H1 (cell line): Measurements from ENCODE around the gene APBA2. TPM values are rescaled to one million over a fixed set of nuclear protein-coding genes. Genes with fewer than 3 reads are reported as not detected.

ENCODE experiments used
- CTCF ChIA-PET: fragments of 300-600 bp; sonication (Branson Sonifier 250); formaldehyde crosslinking; loops from one replicate; lab custom pipeline; 2021; ENCODE audit not compliant: partially characterized antibody; lab: Charles Lee
- POLR2A ChIA-PET: fragments of 300-600 bp; sonication (Branson Sonifier 250); formaldehyde crosslinking; loops from one replicate; lab custom pipeline; 2021; ENCODE audit warnings: inconsistent platforms; ENCODE audit not compliant: partially characterized antibody; lab: Charles Lee
- DNase-seq, 2 experiments: peaks; one replicate each; pipeline versions ENCODE4 v3.0.0 to v3.0.0-alpha.2; 2010 to 2022; ENCODE audit warnings: low spot score in 2 of 2, low read depth in 1 of 2, mixed read lengths in 1 of 2
- FAIRE-seq: peaks from 2 replicates; lab custom pipeline; 2011; peaks lifted over from hg19 to GRCh38; lab: Jason Lieb, UNC
- H2AFZ ChIP-seq: 2 replicates; pipeline ENCODE4 v1.8.1; 2012; ENCODE audit warnings: low read length, inconsistent platforms
- H2AK5ac ChIP-seq: 2 replicates; pipeline ENCODE4 v1.6.1; 2013; ENCODE audit warnings: low read depth, low read length
- H2BK120ac ChIP-seq: replicated peaks from 2 replicates; pipeline ENCODE3; 2013; ENCODE audit warnings: low read depth, low read length, inconsistent platforms
- H2BK12ac ChIP-seq: 2 replicates; pipeline ENCODE4 v1.6.1; 2013; ENCODE audit warnings: low read depth, low read length
- H2BK15ac ChIP-seq: 2 replicates; pipeline ENCODE4 v1.6.1; 2013; ENCODE audit warnings: low read length
- H2BK20ac ChIP-seq: 2 replicates; pipeline ENCODE4 v1.6.1; 2013; ENCODE audit warnings: low read length
- H2BK5ac ChIP-seq: 2 replicates; pipeline ENCODE4 v1.6.1; 2013; ENCODE audit warnings: low read depth, low read length
- H3K14ac ChIP-seq: 2 replicates; pipeline ENCODE4 v1.6.1; 2013; ENCODE audit warnings: inconsistent platforms; ENCODE audit not compliant: insufficient read length
- H3K18ac ChIP-seq: 2 replicates; pipeline ENCODE4 v1.6.1; 2013; ENCODE audit warnings: low read length; ENCODE audit errors: extremely low read depth
- H3K23ac ChIP-seq: 2 replicates; pipeline ENCODE4 v1.6.1; 2013; ENCODE audit warnings: inconsistent platforms; ENCODE audit not compliant: insufficient read length
- H3K23me2 ChIP-seq: 2 replicates; pipeline ENCODE4 v1.6.1; 2013; ENCODE audit warnings: low read depth, low read length
- H3K27ac ChIP-seq: 2 replicates; pipeline ENCODE4 v1.6.1; 2011; ENCODE audit warnings: low read depth, low read length, inconsistent platforms
- H3K27me3 ChIP-seq, 4 experiments: replicated peaks in 1 of 4; 1 replicate in 1 of 4; 2 replicates in 3 of 4; pipeline versions ENCODE4 v1.6.1 to v1.8.1; 2011 to 2013; ENCODE audit warnings: low read length in 3 of 4, mild to moderate bottlenecking in 3 of 4, inconsistent platforms in 2 of 4, mixed read lengths in 2 of 4, moderate library complexity in 1 of 4; ENCODE audit not compliant: control insufficient read depth in 3 of 4, insufficient read depth in 3 of 4; ENCODE audit errors: extremely low read depth in 1 of 4
- H3K36me3 ChIP-seq, 4 experiments: 2 replicates each; pipeline versions ENCODE4 v1.6.1 to v1.8.1; 2011 to 2013; ENCODE audit warnings: mild to moderate bottlenecking in 4 of 4, low read length in 3 of 4, moderate library complexity in 2 of 4, control low read depth in 1 of 4, inconsistent platforms in 1 of 4; ENCODE audit not compliant: insufficient read depth in 4 of 4, control insufficient read depth in 2 of 4
- H3K4ac ChIP-seq: replicated peaks from 2 replicates; pipeline ENCODE3; 2013; ENCODE audit warnings: low read length, low read depth, mixed read lengths, inconsistent platforms; ENCODE audit not compliant: insufficient read length
- H3K4me1 ChIP-seq, 4 experiments: replicated peaks in 1 of 4; 1 replicate in 1 of 4; 2 replicates in 3 of 4; pipeline versions ENCODE4 v1.6.1 to v1.8.1; 2011 to 2013; ENCODE audit warnings: low read length in 3 of 4, inconsistent platforms in 2 of 4, mixed read lengths in 1 of 4; ENCODE audit not compliant: insufficient read depth in 4 of 4, control insufficient read depth in 3 of 4
- H3K4me2 ChIP-seq, 2 experiments: 2 replicates each; pipeline versions ENCODE4 v1.6.1 to v1.8.1; 2011 to 2013; ENCODE audit warnings: low read depth in 2 of 2, low read length in 2 of 2, control low read depth in 1 of 2, inconsistent platforms in 1 of 2, mild to moderate bottlenecking in 1 of 2; ENCODE audit not compliant: insufficient read depth in 1 of 2
- H3K4me3 ChIP-seq, 4 experiments: fragments of 200-600, 300-600 bp in 1 of 4; sonication (generic), shearing (Covaris generic), sonication (Bioruptor Twin) in 1 of 4; 2 replicates each; pipeline versions ENCODE4 v1.5.1 to v1.8.1; 2011 to 2016; ENCODE audit warnings: low read length in 4 of 4, low read depth in 3 of 4, control low read depth in 2 of 4, inconsistent platforms in 2 of 4, mild to moderate bottlenecking in 2 of 4, mixed read lengths in 1 of 4, moderate library complexity in 1 of 4; ENCODE audit not compliant: insufficient read depth in 2 of 4; ENCODE audit errors: extremely low read depth in 1 of 4
- H3K56ac ChIP-seq: replicated peaks from 2 replicates; pipeline ENCODE3; 2013; ENCODE audit warnings: low read depth, mild to moderate bottlenecking, mixed read lengths, low read length, inconsistent platforms; ENCODE audit not compliant: insufficient read length
- H3K79me1 ChIP-seq: 2 replicates; pipeline ENCODE4 v1.6.1; 2013; ENCODE audit warnings: low read depth, low read length, control low read depth
- H3K79me2 ChIP-seq, 2 experiments: 2 replicates each; pipeline versions ENCODE4 v1.6.1 to v1.8.1; 2012 to 2013; ENCODE audit warnings: low read length in 2 of 2, mild to moderate bottlenecking in 2 of 2, inconsistent platforms in 1 of 2; ENCODE audit not compliant: insufficient read depth in 2 of 2, control insufficient read depth in 1 of 2
- H3K9ac ChIP-seq, 4 experiments: replicated peaks in 1 of 4; 1 replicate in 1 of 4; 2 replicates in 3 of 4; pipeline versions ENCODE4 v1.6.1 to v1.8.1; 2011 to 2013; ENCODE audit warnings: low read depth in 3 of 4, low read length in 3 of 4, control low read depth in 2 of 4, mild to moderate bottlenecking in 2 of 4, moderate library complexity in 2 of 4, inconsistent platforms in 1 of 4; ENCODE audit errors: extremely low read depth in 1 of 4
- H3K9me3 ChIP-seq, 2 experiments: 2 replicates each; pipeline versions ENCODE4 v1.6.1 to v1.8.1; 2012 to 2013; ENCODE audit warnings: mild to moderate bottlenecking in 2 of 2, moderate library complexity in 2 of 2, control low read depth in 1 of 2, inconsistent platforms in 1 of 2, low read depth in 1 of 2, low read length in 1 of 2, mixed read lengths in 1 of 2; ENCODE audit not compliant: insufficient read depth in 2 of 2
- H4K20me1 ChIP-seq, 2 experiments: replicated peaks in 1 of 2; 2 replicates each; pipeline versions ENCODE3 to v1.8.1; 2011 to 2013; ENCODE audit warnings: inconsistent platforms in 2 of 2, low read length in 2 of 2, mild to moderate bottlenecking in 1 of 2; ENCODE audit not compliant: insufficient read depth in 2 of 2, control insufficient read depth in 1 of 2
- H4K5ac ChIP-seq: 2 replicates; pipeline ENCODE4 v1.6.1; 2013; ENCODE audit warnings: low read length, low read depth, mixed read lengths, inconsistent platforms; ENCODE audit not compliant: insufficient read length
- H4K8ac ChIP-seq: 2 replicates; pipeline ENCODE4 v1.8.0; 2013; ENCODE audit warnings: mild to moderate bottlenecking, moderate library complexity, low read length, inconsistent platforms; ENCODE audit not compliant: insufficient read depth; ENCODE audit errors: extremely low read depth
- H4K91ac ChIP-seq: replicated peaks from 2 replicates; pipeline ENCODE3; 2013; ENCODE audit warnings: low read length, mixed read lengths, inconsistent platforms; ENCODE audit not compliant: insufficient read length
- BRCA1 ChIP-seq: IDR thresholded peaks from 2 replicates; pipeline ENCODE4 v1.6.1; 2012; ENCODE audit warnings: low read depth, low read length, improper control_type of control experiment
- EZH2 ChIP-seq: fragments of 200-600 bp; sonication (generic); IDR thresholded peaks from 2 replicates; pipeline ENCODE4 v1.7.1; 2012; ENCODE audit warnings: low read depth, mild to moderate bottlenecking, moderate library complexity, low read length, inconsistent platforms; ENCODE audit not compliant: severe bottlenecking
- JUN ChIP-seq: IDR thresholded peaks from 2 replicates; pipeline ENCODE4 v1.6.1; 2011; ENCODE audit warnings: low read depth, mild to moderate bottlenecking, improper control_type of control experiment, low read length
- KDM1A ChIP-seq: fragments of 200-600, 300-600 bp; sonication (generic); IDR thresholded peaks from 2 replicates; pipeline ENCODE4 v1.7.1; 2016; ENCODE audit warnings: mild to moderate bottlenecking, low read length, borderline replicate concordance
- RNF2 ChIP-seq: fragments of 200-900, 300-1000 bp; sonication (generic); IDR thresholded peaks from 2 replicates; pipeline ENCODE4 v1.7.1; 2016; ENCODE audit warnings: borderline replicate concordance, low read depth, mild to moderate bottlenecking, antibody characterized with exemption, low read length; ENCODE audit not compliant: poor library complexity, severe bottlenecking; ENCODE audit errors: missing control alignments
- SIN3A ChIP-seq, 2 experiments: IDR thresholded peaks in 1 of 2; conservative IDR thresholded peaks in 1 of 2; 2 replicates each; pipeline ENCODE4 v1.6.1; 2011 to 2012; ENCODE audit warnings: low read length in 2 of 2, improper control_type of control experiment in 1 of 2, low read depth in 1 of 2, mild to moderate bottlenecking in 1 of 2
- SP2 ChIP-seq: IDR thresholded peaks from 2 replicates; pipeline ENCODE4 v1.6.1; 2012; ENCODE audit warnings: mild to moderate bottlenecking, low read length, inconsistent platforms
- WGBS, 2 experiments: shearing (Covaris generic) in 1 of 2; methylation state at CpG; one replicate each; pipeline versions ENCODE4 v1.1.6 to v1.1.7; 2013 to 2015; ENCODE audit warnings: low lambda C conversion rate in 2 of 2, mixed read lengths in 2 of 2, inconsistent platforms in 1 of 2, low coverage in 1 of 2, missing lambda C conversion rate in 1 of 2; ENCODE audit not compliant: insufficient replicate concordance in 2 of 2, insufficient coverage in 1 of 2, insufficient read length in 1 of 2; ENCODE audit errors: extremely low coverage in 1 of 2, missing lambda C conversion rate in 1 of 2; 5-methylcytosine and 5-hydroxymethylcytosine counted together
- polyA plus RNA-seq, 7 experiments: library from polyadenylated mRNA; depleted of rRNA in 3 of 7; stranded (reverse) in 5 of 7; unstranded in 2 of 7; fragments of >200 nt in 5 of 7; fragments of 200-250 nt in 2 of 7; gene quantifications; 1 replicate in 5 of 7; 2 replicates in 1 of 7; 4 replicates in 1 of 7; pipeline versions ENCODE4 v1.2.1 to v1.2.3, GENCODE V29; 2011 to 2013; ENCODE audit warnings: missing spikeins in 2 of 7, mixed read lengths in 2 of 7
- total RNA-seq: library from RNA; stranded (reverse); fragmentation: NEBNext Ultra II Directional; extraction: Animal tissue kit (Norgen Biotek cat#: 25700); gene quantifications from 2 replicates; pipeline ENCODE4 v1.2.1, GENCODE V29; 2021
- TF ChIP-seq, protein P1 (sequence below): IDR thresholded peaks from 2 replicates; pipeline ENCODE4 v1.6.1; 2012; ENCODE audit warnings: inconsistent platforms
- TF ChIP-seq, protein P2 (sequence below): IDR thresholded peaks from 2 replicates; pipeline ENCODE4 v1.6.1; 2012; ENCODE audit warnings: low read length, inconsistent platforms

APBA2 gene
- total and polyA plus RNA-seq, 2 of the 8 experiments (the other 6 are each of a cell fraction or from before 2014, with no cell fraction given) = 15.5 to 19.0 TPM

DNA sequence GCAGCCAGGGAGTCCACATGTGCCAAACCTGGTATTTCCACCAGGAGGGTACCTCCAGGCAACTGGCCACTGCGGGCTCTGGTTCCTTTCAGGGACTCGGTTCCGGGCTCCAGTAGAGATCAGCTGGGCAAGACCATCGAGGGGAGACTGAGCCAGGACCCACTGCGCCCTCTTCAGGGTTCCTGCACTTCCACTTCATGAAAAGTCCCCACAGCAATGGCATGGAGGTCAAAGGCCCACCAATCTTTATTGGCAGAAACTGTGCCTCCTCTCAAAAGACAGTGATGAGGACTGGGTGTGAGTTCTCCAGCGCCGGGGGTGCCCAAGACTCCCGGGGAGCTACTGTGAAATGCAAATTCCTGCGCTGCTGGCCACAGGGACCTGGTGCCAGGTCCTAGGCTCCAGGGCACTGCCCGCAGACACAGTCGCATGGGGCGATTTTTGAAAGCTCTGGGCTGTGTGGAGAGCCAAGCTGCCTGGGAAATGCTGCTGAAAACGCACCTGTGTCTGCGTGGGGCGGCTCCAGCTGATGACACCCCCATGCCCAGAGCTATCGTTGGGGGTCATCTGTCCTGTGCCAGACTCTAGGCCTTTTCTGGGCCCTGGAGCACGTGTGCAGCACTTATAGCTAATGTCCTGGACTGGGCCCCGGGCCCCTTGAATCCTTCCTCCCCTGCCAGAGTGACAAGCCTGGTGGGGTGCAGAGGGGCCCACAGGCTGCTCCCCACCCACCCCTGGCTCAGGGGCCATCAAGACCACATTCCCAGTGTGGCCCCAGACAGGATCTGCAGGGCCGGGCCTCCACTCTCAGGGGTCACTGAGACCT is 239.8 kb downstream of the APBA2 start:
- Histone ChIP-seq H4K20me1 (no peaks in the 10 kb centered on the region), H3K4me3 (no peak overlapping the region), H2BK20ac (no peak overlapping the region), H3K23me2 (no peaks in the 10 kb centered on the region), H4K91ac (no peak overlapping the region), H3K56ac (no peak overlapping the region), H3K79me1 (no peaks in the 10 kb centered on the region), H2BK5ac (no peak overlapping the region), H2BK15ac (no peak overlapping the region), H4K5ac (no peak overlapping the region), H3K14ac (no peak overlapping the region), H3K23ac (no peak overlapping the region), H3K36me3 (no peaks in the 10 kb centered on the region; a peak in 1 of 8 replicates), H3K9ac (no peak overlapping the region), H3K27me3 (no peaks in the 10 kb centered on the region), H4K8ac (no peak overlapping the region), H2AK5ac (no peak overlapping the region), H3K27ac (no peak overlapping the region), H3K9me3 (no peaks in the 10 kb centered on the region), H2AFZ (no peak overlapping the region), H3K18ac (no peak overlapping the region), H3K79me2 (no peaks in the 10 kb centered on the region), H2BK12ac (no peak overlapping the region), H3K4me1 (peaks cover 0 to 5% (median under 1%) of the 10 kb centered on the region in 4 experiments; a peak in 6 of 7 replicates), H2BK120ac (no peak overlapping the region), H3K4ac (no peak overlapping the region), H3K4me2 (no peak overlapping the region)
- FAIRE-seq (no peak), DNase-seq (no peak)
- CTCF ChIA-PET = interaction anchor here (0.6 to 7.3 kb wide), 19 partner anchors 8 to 777 kb away, joined by 3 to 88 read pairs (median 4); no protein-coding TSS in a partner anchor
- POLR2A ChIA-PET = interaction anchor here (1.3 to 1.6 kb wide), 2 partner anchors 7 to 9 kb away, joined by 5 to 6 read pairs; no protein-coding TSS in a partner anchor
- 88% methylated on average over 17 of the region's 19 CpGs; no CpG with 5 or more reads in 1 of the 2 experiments for WGBS, 2 experiments
- TF ChIP-seq SIN3A (conservative IDR thresholded peaks at IDR 0.05 in 1 of 2, IDR thresholded peaks at IDR 0.05 in 1 of 2; ENCODE audit: low read depth in 1 of 2, low read length in 2 of 2) (no peak), RNF2 (no peak), SP2 (no peak), KDM1A (no peak), EZH2 (no peak), BRCA1 (no peak), JUN (no peak)
- TF ChIP-seq, protein P1, sequence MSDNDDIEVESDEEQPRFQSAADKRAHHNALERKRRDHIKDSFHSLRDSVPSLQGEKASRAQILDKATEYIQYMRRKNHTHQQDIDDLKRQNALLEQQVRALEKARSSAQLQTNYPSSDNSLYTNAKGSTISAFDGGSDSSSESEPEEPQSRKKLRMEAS = no peak
- TF ChIP-seq, protein P2, sequence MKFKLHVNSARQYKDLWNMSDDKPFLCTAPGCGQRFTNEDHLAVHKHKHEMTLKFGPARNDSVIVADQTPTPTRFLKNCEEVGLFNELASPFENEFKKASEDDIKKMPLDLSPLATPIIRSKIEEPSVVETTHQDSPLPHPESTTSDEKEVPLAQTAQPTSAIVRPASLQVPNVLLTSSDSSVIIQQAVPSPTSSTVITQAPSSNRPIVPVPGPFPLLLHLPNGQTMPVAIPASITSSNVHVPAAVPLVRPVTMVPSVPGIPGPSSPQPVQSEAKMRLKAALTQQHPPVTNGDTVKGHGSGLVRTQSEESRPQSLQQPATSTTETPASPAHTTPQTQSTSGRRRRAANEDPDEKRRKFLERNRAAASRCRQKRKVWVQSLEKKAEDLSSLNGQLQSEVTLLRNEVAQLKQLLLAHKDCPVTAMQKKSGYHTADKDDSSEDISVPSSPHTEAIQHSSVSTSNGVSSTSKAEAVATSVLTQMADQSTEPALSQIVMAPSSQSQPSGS = no peak
